A549 treated with Hydrocortisone at 1 μM for 4 hours (cell line): ENCODE data around the gene ALDH2. TPM values are rescaled to one million over a fixed set of nuclear protein-coding genes. Genes with fewer than 3 reads are reported as not detected.

Source experiments
- total RNA-seq: library from RNA; stranded (reverse); fragments of 200-300 nt; extraction: Qiagen RNA extraction; gene quantifications from 5 replicates; pipeline ENCODE4 v1.2.3, GENCODE V29; 2022

The ALDH2 gene
- 74.6 to 90.6 TPM (median 85.6 TPM) in 5 replicates for total RNA-seq

GRCh38 chr12:111766608-111767361 is at the start of gene ALDH2:
Gene ALDH2 (plus strand): TSS chr12:111766933. CDS start chr12:111766983, 50 bp downstream.

GRCh38 chr12:111841750-111842555 is 75.2 kb downstream of the ALDH2 start, which contains the start of gene MAPKAPK5:
Gene MAPKAPK5 (plus strand): TSS chr12:111842228. CDS start chr12:111842734, 506 bp downstream.

Other genes with a start within 250 kb of the ALDH2 start
- gene ATXN2, start 167.6 kb upstream of the ALDH2 start, total RNA-seq, result 43.7 to 52.2 TPM (median 49.9 TPM) in 5 replicates
- 12.3 to 14.3 TPM (median 13.6 TPM) in 5 replicates for gene BRAP, start 81.0 kb upstream of the ALDH2 start, total RNA-seq
- 8.1 to 14.1 TPM (median 10.2 TPM) in 5 replicates for gene ACAD10, start 80.9 kb upstream of the ALDH2 start, total RNA-seq
- gene MAPKAPK5, start 75.3 kb downstream of the ALDH2 start, total RNA-seq, result 51.2 to 59.4 TPM (median 55.8 TPM) in 5 replicates
- 5.7 to 6.4 TPM (median 6.1 TPM) in 5 replicates for gene TMEM116, start 246.2 kb downstream of the ALDH2 start, total RNA-seq
- gene ERP29, start 246.5 kb downstream of the ALDH2 start, total RNA-seq, result 123 to 143 TPM (median 124 TPM) in 5 replicates